K562 (cell line): ENCODE data around the gene NCBP2. TPM values are rescaled to one million over a fixed set of nuclear protein-coding genes. Genes with fewer than 3 reads are reported as not detected.
A peak's percentile ranks its signal among the peaks of the same experiment; 100 is the strongest.

Experiments
- HLTF ChIP-seq: fragments of 450-650 bp; IDR thresholded peaks from 2 replicates; pipeline ENCODE4 v1.6.1; 2016
- L3MBTL2 ChIP-seq: fragments of 450-650 bp; IDR thresholded peaks from 2 replicates; pipeline ENCODE4 v1.6.1; 2016; ENCODE audit warnings: mild to moderate bottlenecking, moderate library complexity
- NCOA4 ChIP-seq: fragments of 450-650 bp; IDR thresholded peaks from 2 replicates; pipeline ENCODE4 v1.6.1; 2018; ENCODE audit warnings: mild to moderate bottlenecking; ENCODE audit not compliant: partially characterized antibody
- PML ChIP-seq: IDR thresholded peaks from 2 replicates; pipeline ENCODE4 v1.6.1; 2012; ENCODE audit warnings: low read length, inconsistent platforms
- PURB ChIP-seq: sonication (generic); formaldehyde crosslinking; IDR thresholded peaks from 2 replicates; pipeline ENCODE4 v1.9.0; 2021; ENCODE audit warnings: low read depth, mild to moderate bottlenecking, missing genetic modification reagents
- SRF ChIP-seq, 2 experiments: fragments of 250-450, 450-650 bp in 1 of 2; sonication (Bioruptor Pico) in 1 of 2; sonication (generic) in 1 of 2; formaldehyde crosslinking; IDR thresholded peaks; 2 replicates each; pipeline versions ENCODE4 v1.5.0 to v1.5.1; 2020 to 2022; ENCODE audit warnings: mild to moderate bottlenecking in 1 of 2, missing genetic modification reagents in 1 of 2
- ZBTB8A ChIP-seq: fragments of 450-650 bp; IDR thresholded peaks from 2 replicates; pipeline ENCODE4 v1.6.1; 2018; ENCODE audit warnings: mild to moderate bottlenecking, moderate library complexity; ENCODE audit not compliant: partially characterized antibody
- ZNF316 ChIP-seq: fragments of 450-650 bp; IDR thresholded peaks from 2 replicates; pipeline ENCODE4 v1.6.1; 2016
- ZNF324 ChIP-seq: fragments of 250-450 bp; sonication (Bioruptor Pico); IDR thresholded peaks from 2 replicates; pipeline ENCODE4 v1.4.0; 2020; ENCODE audit warnings: mild to moderate bottlenecking
- polyA plus RNA-seq, 8 experiments: library from polyadenylated mRNA; depleted of rRNA in 4 of 8; stranded (reverse) in 5 of 8; unstranded in 3 of 8; fragments of >200 nt; fragmentation: Nextera tagmentation in 2 of 8; fragmentation: Illumina TruSeq in 1 of 8; extraction: Ambion mirVana in 2 of 8; extraction: Trizol in 1 of 8; gene quantifications; 2 replicates each; pipeline versions ENCODE4 v1.2.1 to v1.2.3, GENCODE V29; 2011 to 2014; ENCODE audit warnings: inconsistent platforms in 1 of 8, missing spikeins in 1 of 8
- total RNA-seq, 7 experiments: library from RNA; depleted of rRNA in 6 of 7; stranded (reverse); fragments of >200 nt in 6 of 7; fragmentation: Illumina TruSeq in 2 of 7; extraction: Trizol in 2 of 7; gene quantifications; 2 replicates each; pipeline versions ENCODE4 v1.2.1 to v1.2.3, GENCODE V29; 2011 to 2021; ENCODE audit warnings: low replicate concordance in 1 of 7
- TF ChIP-seq, protein P1 (sequence below), 3 experiments: IDR thresholded peaks in 2 of 3; conservative IDR thresholded peaks in 1 of 3; 2 replicates each; pipeline ENCODE4 v1.5.1; 2011 to 2012; ENCODE audit warnings: low read length in 3 of 3, mild to moderate bottlenecking in 3 of 3, control low read depth in 2 of 3, improper control_type of control experiment in 1 of 3, inconsistent platforms in 1 of 3, low read depth in 1 of 3, mixed read lengths in 1 of 3, moderate library complexity in 1 of 3; ENCODE audit not compliant: insufficient read depth in 2 of 3
- TF ChIP-seq, protein P2 (sequence below): fragments of 250-450 bp; sonication (Bioruptor Pico); IDR thresholded peaks from 2 replicates; pipeline ENCODE4 v1.4.0; 2020
- TF ChIP-seq, protein P3 (sequence below), 2 experiments: fragments of 250-450 bp in 1 of 2; fragments of 450-650 bp in 1 of 2; sonication (Bioruptor Pico) in 1 of 2; IDR thresholded peaks; 2 replicates each; pipeline versions ENCODE4 v1.6.1 to v1.8.0; 2016 to 2021; ENCODE audit warnings: mild to moderate bottlenecking in 2 of 2, moderate library complexity in 2 of 2, missing compliant biosample characterization in 1 of 2, missing genetic modification characterization in 1 of 2
- TF ChIP-seq, protein P4 (sequence below): fragments of 450-650 bp; formaldehyde crosslinking; IDR thresholded peaks from 2 replicates; pipeline ENCODE4 v1.4.0; 2020; ENCODE audit warnings: mild to moderate bottlenecking, mixed read lengths

The NCBP2 gene
- total and polyA plus RNA-seq, 9 of the 15 experiments (the other 6 are each of a cell fraction or from before 2014, with no cell fraction given), result 56.4 to 102 (median 82.3) TPM

DNA sequence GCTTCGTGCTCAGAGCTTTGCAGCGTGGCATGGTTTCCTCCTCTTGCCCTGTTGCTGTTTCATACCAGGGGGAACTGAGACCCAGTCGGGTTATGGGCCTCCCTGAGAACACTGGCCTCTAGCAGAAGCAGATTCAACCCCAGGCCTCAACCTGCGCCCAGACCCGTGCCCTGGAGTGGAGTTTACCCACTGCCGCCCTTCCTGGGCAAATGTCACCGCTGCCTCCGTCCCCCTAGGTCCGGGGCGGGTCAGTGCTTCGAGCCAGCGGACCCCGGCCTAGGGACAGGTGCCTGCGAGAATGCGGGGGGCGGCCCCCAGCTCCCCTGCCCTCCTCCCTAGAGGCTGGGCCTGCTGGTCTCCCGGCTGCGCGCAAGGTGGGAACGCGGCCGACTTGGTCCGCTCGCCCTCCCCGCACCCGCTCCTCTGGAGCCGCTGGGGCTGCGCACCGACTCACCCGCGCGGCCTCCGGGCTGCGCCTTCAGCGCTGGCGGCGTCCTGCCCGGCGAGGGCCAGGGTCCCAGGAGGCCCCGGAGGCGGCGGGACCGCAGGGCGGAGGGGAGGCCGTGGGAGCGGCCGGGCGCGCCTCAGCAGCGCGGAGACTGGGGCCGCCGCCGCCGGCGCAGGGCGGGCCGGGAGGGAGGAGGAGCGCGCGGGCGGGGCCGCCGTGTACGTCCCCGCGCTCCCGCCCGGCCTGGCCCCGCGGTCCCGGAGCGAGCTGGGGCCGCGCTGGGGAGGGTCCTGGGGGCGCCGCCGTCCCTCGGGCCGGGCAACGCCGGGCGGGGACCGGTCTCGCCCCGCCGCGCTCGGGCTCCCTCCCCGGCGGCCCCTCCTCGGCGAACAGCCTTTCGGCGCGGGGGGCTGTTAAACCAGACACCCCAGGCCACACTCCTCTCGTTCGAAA is 26.2 kb upstream of the NCBP2 start, which contains the start of gene PIGZ (continued):
- TF ChIP-seq, protein P1, sequence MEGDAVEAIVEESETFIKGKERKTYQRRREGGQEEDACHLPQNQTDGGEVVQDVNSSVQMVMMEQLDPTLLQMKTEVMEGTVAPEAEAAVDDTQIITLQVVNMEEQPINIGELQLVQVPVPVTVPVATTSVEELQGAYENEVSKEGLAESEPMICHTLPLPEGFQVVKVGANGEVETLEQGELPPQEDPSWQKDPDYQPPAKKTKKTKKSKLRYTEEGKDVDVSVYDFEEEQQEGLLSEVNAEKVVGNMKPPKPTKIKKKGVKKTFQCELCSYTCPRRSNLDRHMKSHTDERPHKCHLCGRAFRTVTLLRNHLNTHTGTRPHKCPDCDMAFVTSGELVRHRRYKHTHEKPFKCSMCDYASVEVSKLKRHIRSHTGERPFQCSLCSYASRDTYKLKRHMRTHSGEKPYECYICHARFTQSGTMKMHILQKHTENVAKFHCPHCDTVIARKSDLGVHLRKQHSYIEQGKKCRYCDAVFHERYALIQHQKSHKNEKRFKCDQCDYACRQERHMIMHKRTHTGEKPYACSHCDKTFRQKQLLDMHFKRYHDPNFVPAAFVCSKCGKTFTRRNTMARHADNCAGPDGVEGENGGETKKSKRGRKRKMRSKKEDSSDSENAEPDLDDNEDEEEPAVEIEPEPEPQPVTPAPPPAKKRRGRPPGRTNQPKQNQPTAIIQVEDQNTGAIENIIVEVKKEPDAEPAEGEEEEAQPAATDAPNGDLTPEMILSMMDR (IDR thresholded peaks at IDR 0.05 in 2 of 3, conservative IDR thresholded peaks at IDR 0.05 in 1 of 3; ENCODE audit: insufficient read depth in 2 of 3, low read depth in 1 of 3, low read length in 3 of 3), result no peak
- TF ChIP-seq ZBTB8A (no peak), ZNF324 (CRISPR knock-in tag) (no peak), SRF (CRISPR knock-in tag; IDR thresholded peaks at IDR 0.05) (no peak), PML (no peak), HLTF (no peak), L3MBTL2 (peak; percentile 59), PURB (CRISPR knock-in tag) (no peak), ZNF316 (no peak), NCOA4 (no peak)
- TF ChIP-seq, protein P2, sequence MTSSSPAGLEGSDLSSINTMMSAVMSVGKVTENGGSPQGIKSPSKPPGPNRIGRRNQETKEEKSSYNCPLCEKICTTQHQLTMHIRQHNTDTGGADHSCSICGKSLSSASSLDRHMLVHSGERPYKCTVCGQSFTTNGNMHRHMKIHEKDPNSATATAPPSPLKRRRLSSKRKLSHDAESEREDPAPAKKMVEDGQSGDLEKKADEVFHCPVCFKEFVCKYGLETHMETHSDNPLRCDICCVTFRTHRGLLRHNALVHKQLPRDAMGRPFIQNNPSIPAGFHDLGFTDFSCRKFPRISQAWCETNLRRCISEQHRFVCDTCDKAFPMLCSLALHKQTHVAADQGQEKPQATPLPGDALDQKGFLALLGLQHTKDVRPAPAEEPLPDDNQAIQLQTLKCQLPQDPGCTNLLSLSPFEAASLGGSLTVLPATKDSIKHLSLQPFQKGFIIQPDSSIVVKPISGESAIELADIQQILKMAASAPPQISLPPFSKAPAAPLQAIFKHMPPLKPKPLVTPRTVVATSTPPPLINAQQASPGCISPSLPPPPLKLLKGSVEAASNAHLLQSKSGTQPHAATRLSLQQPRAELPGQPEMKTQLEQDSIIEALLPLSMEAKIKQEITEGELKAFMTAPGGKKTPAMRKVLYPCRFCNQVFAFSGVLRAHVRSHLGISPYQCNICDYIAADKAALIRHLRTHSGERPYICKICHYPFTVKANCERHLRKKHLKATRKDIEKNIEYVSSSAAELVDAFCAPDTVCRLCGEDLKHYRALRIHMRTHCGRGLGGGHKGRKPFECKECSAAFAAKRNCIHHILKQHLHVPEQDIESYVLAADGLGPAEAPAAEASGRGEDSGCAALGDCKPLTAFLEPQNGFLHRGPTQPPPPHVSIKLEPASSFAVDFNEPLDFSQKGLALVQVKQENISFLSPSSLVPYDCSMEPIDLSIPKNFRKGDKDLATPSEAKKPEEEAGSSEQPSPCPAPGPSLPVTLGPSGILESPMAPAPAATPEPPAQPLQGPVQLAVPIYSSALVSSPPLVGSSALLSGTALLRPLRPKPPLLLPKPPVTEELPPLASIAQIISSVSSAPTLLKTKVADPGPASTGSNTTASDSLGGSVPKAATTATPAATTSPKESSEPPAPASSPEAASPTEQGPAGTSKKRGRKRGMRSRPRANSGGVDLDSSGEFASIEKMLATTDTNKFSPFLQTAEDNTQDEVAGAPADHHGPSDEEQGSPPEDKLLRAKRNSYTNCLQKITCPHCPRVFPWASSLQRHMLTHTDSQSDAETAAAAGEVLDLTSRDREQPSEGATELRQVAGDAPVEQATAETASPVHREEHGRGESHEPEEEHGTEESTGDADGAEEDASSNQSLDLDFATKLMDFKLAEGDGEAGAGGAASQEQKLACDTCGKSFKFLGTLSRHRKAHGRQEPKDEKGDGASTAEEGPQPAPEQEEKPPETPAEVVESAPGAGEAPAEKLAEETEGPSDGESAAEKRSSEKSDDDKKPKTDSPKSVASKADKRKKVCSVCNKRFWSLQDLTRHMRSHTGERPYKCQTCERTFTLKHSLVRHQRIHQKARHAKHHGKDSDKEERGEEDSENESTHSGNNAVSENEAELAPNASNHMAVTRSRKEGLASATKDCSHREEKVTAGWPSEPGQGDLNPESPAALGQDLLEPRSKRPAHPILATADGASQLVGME (CRISPR knock-in tag), result no peak
- TF ChIP-seq, protein P3, sequence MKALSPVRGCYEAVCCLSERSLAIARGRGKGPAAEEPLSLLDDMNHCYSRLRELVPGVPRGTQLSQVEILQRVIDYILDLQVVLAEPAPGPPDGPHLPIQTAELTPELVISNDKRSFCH (CRISPR knock-in tag; IDR thresholded peaks at IDR 0.05), result no peak
- TF ChIP-seq, protein P3 (tag; IDR thresholded peaks at IDR 0.05), result no peak
- TF ChIP-seq, protein P4, sequence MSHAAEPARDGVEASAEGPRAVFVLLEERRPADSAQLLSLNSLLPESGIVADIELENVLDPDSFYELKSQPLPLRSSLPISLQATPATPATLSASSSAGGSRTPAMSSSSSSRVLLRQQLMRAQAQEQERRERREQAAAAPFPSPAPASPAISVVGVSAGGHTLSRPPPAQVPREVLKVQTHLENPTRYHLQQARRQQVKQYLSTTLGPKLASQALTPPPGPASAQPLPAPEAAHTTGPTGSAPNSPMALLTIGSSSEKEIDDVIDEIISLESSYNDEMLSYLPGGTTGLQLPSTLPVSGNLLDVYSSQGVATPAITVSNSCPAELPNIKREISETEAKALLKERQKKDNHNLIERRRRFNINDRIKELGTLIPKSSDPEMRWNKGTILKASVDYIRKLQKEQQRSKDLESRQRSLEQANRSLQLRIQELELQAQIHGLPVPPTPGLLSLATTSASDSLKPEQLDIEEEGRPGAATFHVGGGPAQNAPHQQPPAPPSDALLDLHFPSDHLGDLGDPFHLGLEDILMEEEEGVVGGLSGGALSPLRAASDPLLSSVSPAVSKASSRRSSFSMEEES (CRISPR knock-in tag), result no peak
